CD4-positive, alpha-beta T cell (primary cell): Measurements from ENCODE around the gene DYNC2I2. TPM values are rescaled to one million over a fixed set of nuclear protein-coding genes. Genes with fewer than 3 reads are reported as not detected.

Experiments used
- total RNA-seq, 174 experiments: library from RNA in 2 of 174; stranded (reverse) in 2 of 174; gene quantifications; one replicate each; pipeline ENCODE4 v1.2.3 and lab custom pipeline; 2021 to 2026

Gene DYNC2I2
- total RNA-seq, 2 experiments from 2014 or later: 2.2 to 3.2 TPM

Other genes starting within 250 kb of the DYNC2I2 start
- gene CERCAM, start 236.0 kb downstream of the DYNC2I2 start, total RNA-seq: under 1 TPM; 0.30 to 0.31 TPM
- gene ODF2, start 200.8 kb downstream of the DYNC2I2 start, total RNA-seq: 10 to 100 TPM; 18.3 to 21.3 TPM
- 1 to 10 TPM; 8.0 to 8.4 TPM for gene GLE1, start 152.1 kb downstream of the DYNC2I2 start, total RNA-seq
- gene SPTAN1, start 104.3 kb downstream of the DYNC2I2 start, total RNA-seq: 100 to 1,000 TPM; 386 to 392 TPM
- gene SET, start 32.4 kb upstream of the DYNC2I2 start, total RNA-seq: 100 to 1,000 TPM; 228 to 241 TPM
- gene PKN3, start 45.7 kb upstream of the DYNC2I2 start, total RNA-seq: 1 to 10 TPM in 1 of 2 experiments, under 1 TPM in 1; 0.95 to 1.9 TPM
- gene ZDHHC12, start 67.3 kb upstream of the DYNC2I2 start, total RNA-seq: 10 to 100 TPM; 22.0 to 23.7 TPM
- gene ZER1, start 115.1 kb upstream of the DYNC2I2 start, total RNA-seq: 10 to 100 TPM; 25.4 to 32.6 TPM
- gene TBC1D13, start 130.4 kb upstream of the DYNC2I2 start, total RNA-seq: 10 to 100 TPM; 25.4 to 28.7 TPM
- gene ENDOG, start 161.7 kb upstream of the DYNC2I2 start, total RNA-seq: 1 to 10 TPM; 3.2 to 3.7 TPM
- 10 to 100 TPM; 22.2 to 27.6 TPM for gene SPOUT1, start 172.9 kb upstream of the DYNC2I2 start, total RNA-seq
- gene KYAT1, start 225.1 kb upstream of the DYNC2I2 start, total RNA-seq: 1 to 10 TPM; 2.8 to 4.7 TPM
- gene LRRC8A, start 225.3 kb upstream of the DYNC2I2 start, total RNA-seq: 10 to 100 TPM; 35.0 to 35.8 TPM